HepG2 (cell line): ENCODE data around the gene ATP6V0A1. TPM values are rescaled to one million over a fixed set of nuclear protein-coding genes. Genes with fewer than 3 reads are reported as not detected.

Experiments
- AHR ChIP-seq: IDR thresholded peaks from 2 replicates; pipeline ENCODE4 v1.6.1; 2018; ENCODE audit warnings: missing genetic modification reagents, missing compliant biosample characterization
- EED ChIP-seq: sonication (generic); formaldehyde crosslinking; IDR thresholded peaks from 2 replicates; pipeline ENCODE4 v1.5.0; 2020; ENCODE audit warnings: mild to moderate bottlenecking, missing genetic modification reagents
- IRF1 ChIP-seq: sonication (generic); formaldehyde crosslinking; IDR thresholded peaks from 2 replicates; pipeline ENCODE4 v1.4.0; 2020; ENCODE audit warnings: low read depth, mild to moderate bottlenecking, missing genetic modification reagents
- MXI1 ChIP-seq: IDR thresholded peaks from 3 replicates; pipeline ENCODE4 v1.6.1; 2012; ENCODE audit warnings: low read depth, low read length, inconsistent platforms, borderline replicate concordance
- NKX3-1 ChIP-seq: sonication (generic); formaldehyde crosslinking; IDR thresholded peaks from 2 replicates; pipeline ENCODE4 v1.5.0; 2020; ENCODE audit warnings: missing genetic modification reagents
- SNAI1 ChIP-seq: sonication (generic); formaldehyde crosslinking; IDR thresholded peaks from 2 replicates; pipeline ENCODE4 v1.5.0; 2020; ENCODE audit warnings: mild to moderate bottlenecking, missing genetic modification reagents, borderline replicate concordance
- SUZ12 ChIP-seq: fragments of 150-350 bp; IDR thresholded peaks from 2 replicates; pipeline ENCODE4 v1.6.1; 2014; ENCODE audit warnings: low read depth, low read length
- TSC22D2 ChIP-seq: sonication (generic); formaldehyde crosslinking; IDR thresholded peaks from 2 replicates; pipeline ENCODE4 v1.5.1; 2020; ENCODE audit warnings: missing genetic modification reagents, mild to moderate bottlenecking, borderline replicate concordance
- USF2 ChIP-seq, 2 experiments: sonication (generic) in 1 of 2; formaldehyde crosslinking in 1 of 2; IDR thresholded peaks; 2 replicates each; pipeline versions ENCODE4 v1.5.1 to v1.6.1; 2011 to 2020; ENCODE audit warnings: borderline replicate concordance in 1 of 2, low read depth in 1 of 2, low read length in 1 of 2, mild to moderate bottlenecking in 1 of 2, missing genetic modification reagents in 1 of 2, moderate library complexity in 1 of 2
- ZFP82 ChIP-seq: sonication (generic); formaldehyde crosslinking; IDR thresholded peaks from 2 replicates; pipeline ENCODE4 v1.5.1; 2020; ENCODE audit warnings: mild to moderate bottlenecking, missing genetic modification reagents, borderline replicate concordance
- ZFP90 ChIP-seq: sonication (generic); formaldehyde crosslinking; IDR thresholded peaks from 2 replicates; pipeline ENCODE4 v1.8.0; 2022; ENCODE audit warnings: missing genetic modification reagents, mild to moderate bottlenecking, inconsistent platforms, borderline replicate concordance
- ZNF24 ChIP-seq: fragments of 450-650 bp; IDR thresholded peaks from 2 replicates; pipeline ENCODE4 v1.6.1; 2017; ENCODE audit warnings: antibody characterized with exemption, mild to moderate bottlenecking
- ZNF275 ChIP-seq: sonication (generic); formaldehyde crosslinking; IDR thresholded peaks from 2 replicates; pipeline ENCODE4 v1.8.0; 2022; ENCODE audit warnings: missing genetic modification reagents, mild to moderate bottlenecking, inconsistent platforms, borderline replicate concordance
- ZNF326 ChIP-seq: sonication (generic); formaldehyde crosslinking; IDR thresholded peaks from 2 replicates; pipeline ENCODE4 v1.4.0; 2020; ENCODE audit warnings: missing genetic modification reagents, borderline replicate concordance
- ZNF335 ChIP-seq: sonication (generic); formaldehyde crosslinking; IDR thresholded peaks from 2 replicates; pipeline ENCODE4 v1.4.0; 2020; ENCODE audit warnings: missing genetic modification reagents
- ZNF432 ChIP-seq: sonication (generic); formaldehyde crosslinking; IDR thresholded peaks from 2 replicates; pipeline ENCODE4 v1.5.0; 2020; ENCODE audit warnings: missing genetic modification reagents, mild to moderate bottlenecking, borderline replicate concordance
- ZNF441 ChIP-seq: sonication (generic); formaldehyde crosslinking; IDR thresholded peaks from 2 replicates; pipeline ENCODE4 v1.7.0; 2021; ENCODE audit warnings: missing genetic modification reagents, borderline replicate concordance
- ZNF446 ChIP-seq: sonication (generic); formaldehyde crosslinking; IDR thresholded peaks from 2 replicates; pipeline ENCODE4 v1.5.0; 2020; ENCODE audit warnings: mild to moderate bottlenecking, missing genetic modification reagents
- ZNF512 ChIP-seq: sonication (generic); formaldehyde crosslinking; IDR thresholded peaks from 2 replicates; pipeline ENCODE4 v1.4.0; 2020; ENCODE audit warnings: mild to moderate bottlenecking, missing genetic modification reagents
- ZNF598 ChIP-seq: sonication (generic); formaldehyde crosslinking; IDR thresholded peaks from 2 replicates; pipeline ENCODE4 v1.5.1; 2020; ENCODE audit warnings: mild to moderate bottlenecking, missing genetic modification reagents, borderline replicate concordance
- ZNF629 ChIP-seq: sonication (generic); formaldehyde crosslinking; conservative IDR thresholded peaks from 2 replicates; pipeline ENCODE4 v1.5.0; 2020; ENCODE audit warnings: missing genetic modification reagents
- ZNF652 ChIP-seq: IDR thresholded peaks from 2 replicates; pipeline ENCODE4 v1.6.1; 2016; ENCODE audit warnings: low read depth, borderline replicate concordance
- ZNF709 ChIP-seq: sonication (generic); formaldehyde crosslinking; IDR thresholded peaks from 2 replicates; pipeline ENCODE4 v1.5.0; 2020; ENCODE audit warnings: mild to moderate bottlenecking, missing genetic modification reagents
- ZNF746 ChIP-seq: sonication (generic); formaldehyde crosslinking; IDR thresholded peaks from 2 replicates; pipeline ENCODE4 v1.8.0; 2022; ENCODE audit warnings: mild to moderate bottlenecking, missing genetic modification reagents
- ZNF782 ChIP-seq: sonication (generic); formaldehyde crosslinking; IDR thresholded peaks from 2 replicates; pipeline ENCODE4 v1.4.0; 2020; ENCODE audit warnings: missing genetic modification reagents, mild to moderate bottlenecking, borderline replicate concordance
- polyA plus RNA-seq, 8 experiments: library from polyadenylated mRNA; depleted of rRNA in 3 of 8; stranded (reverse) in 7 of 8; unstranded in 1 of 8; fragments of >200 nt; fragmentation: Illumina TruSeq in 4 of 8; extraction: Trizol in 4 of 8; gene quantifications; 2 replicates each; pipeline versions ENCODE4 v1.2.1 to v1.2.3, GENCODE V29; 2011 to 2016; ENCODE audit warnings: low read depth in 4 of 8, missing spikeins in 1 of 8, mixed read lengths in 1 of 8; ENCODE audit not compliant: insufficient read depth in 1 of 8
- total RNA-seq, 5 experiments: library from RNA; depleted of rRNA; stranded (reverse); fragments of >200 nt; fragmentation: Illumina TruSeq; extraction: Trizol; gene quantifications; 2 replicates each; pipeline ENCODE4 v1.2.3, GENCODE V29; 2016; ENCODE audit warnings: low read depth in 1 of 5

ATP6V0A1 gene
- total and polyA plus RNA-seq, 2 of the 13 experiments (the other 11 are each of a cell fraction or from before 2014, with no cell fraction given), result 27.9 to 54.1 TPM

GRCh38 chr17:42530952-42531454 lies 72.3 kb downstream of the ATP6V0A1 start (continued):
- TF ChIP-seq ZNF598 (CRISPR knock-in tag) (peak; percentile 77), ZNF629 (CRISPR knock-in tag) (peak; percentile 58; the same call in 1 of the 2 replicates), USF2 (IDR thresholded peaks at IDR 0.05; ENCODE audit: low read depth, low read length) (no peak), USF2 (CRISPR knock-in tag; IDR thresholded peaks at IDR 0.05; ENCODE audit: borderline replicate concordance) (no peak), ZNF326 (no peak), IRF1 (CRISPR knock-in tag) (no peak), ZNF432 (CRISPR knock-in tag) (no peak), ZFP90 (no peak), ZNF24 (0 out of 2 replicates have a peak, but pooled peaks have one; percentile 19), ZNF746 (CRISPR knock-in tag) (peak; percentile 87), ZNF446 (CRISPR knock-in tag) (no peak), ZNF441 (CRISPR knock-in tag) (no peak), ZNF512 (CRISPR knock-in tag) (no peak), ZNF652 (CRISPR knock-in tag) (0 out of 2 replicates have a peak, but pooled peaks have one; percentile 27), EED (no peak), MXI1 (no peak; the same call in 2 of the 3 replicates), TSC22D2 (CRISPR knock-in tag) (no peak; the same call in 1 of the 2 replicates), NKX3-1 (CRISPR knock-in tag) (no peak), ZNF782 (CRISPR knock-in tag) (no peak; the same call in 1 of the 2 replicates), ZNF709 (CRISPR knock-in tag) (no peak), ZNF335 (CRISPR knock-in tag) (peak; percentile 47; the same call in 1 of the 2 replicates), SNAI1 (CRISPR knock-in tag) (no peak; the same call in 1 of the 2 replicates), AHR (CRISPR knock-in tag) (peak; percentile 12; the same call in 1 of the 2 replicates), SUZ12 (no peak), ZFP82 (CRISPR knock-in tag) (no peak), ZNF275 (CRISPR knock-in tag) (no peak; the same call in 1 of the 2 replicates)
